Liver (tissue), 9 donors: ENCODE data around the gene IL1RAP. TPM values are rescaled to one million over a fixed set of nuclear protein-coding genes. Genes with fewer than 3 reads are reported as not detected.

Source experiments
- DNase-seq: peaks from one replicate; pipeline ENCODE4 v3.0.0-alpha.2; 2017; ENCODE audit warnings: low spot score
- H3K27ac ChIP-seq, 2 donors: one replicate each; pipeline ENCODE4 v1.7.0; 2013; ENCODE audit warnings: inconsistent platforms in 2 of 2, low read length in 2 of 2, control low read depth in 1 of 2, low read depth in 1 of 2, mild to moderate bottlenecking in 1 of 2
- H3K27me3 ChIP-seq, 4 donors: one replicate each; pipeline versions ENCODE4 v1.6.1 to v1.7.0; 2013; ENCODE audit warnings: low read length in 3 of 4, inconsistent platforms in 1 of 4, mild to moderate bottlenecking in 1 of 4, moderate library complexity in 1 of 4; ENCODE audit not compliant: control insufficient read depth in 4 of 4, insufficient read depth in 4 of 4
- H3K36me3 ChIP-seq, 4 donors: one replicate each; pipeline versions ENCODE4 v1.6.1 to v1.7.0; 2013; ENCODE audit warnings: low read length in 3 of 4, mild to moderate bottlenecking in 3 of 4, low read depth in 1 of 4, moderate library complexity in 1 of 4; ENCODE audit not compliant: control insufficient read depth in 4 of 4, insufficient read depth in 3 of 4
- H3K4me1 ChIP-seq, 4 donors: one replicate each; pipeline versions ENCODE4 v1.6.1 to v1.7.0; 2013; ENCODE audit warnings: low read length in 3 of 4, mild to moderate bottlenecking in 3 of 4, moderate library complexity in 1 of 4; ENCODE audit not compliant: control insufficient read depth in 4 of 4, insufficient read depth in 4 of 4
- H3K4me3 ChIP-seq, 3 donors: one replicate each; pipeline versions ENCODE4 v1.6.1 to v1.7.0; 2013; ENCODE audit warnings: low read length in 3 of 3, control low read depth in 1 of 3, low read depth in 1 of 3, mild to moderate bottlenecking in 1 of 3
- H3K9ac ChIP-seq, 2 donors: one replicate each; pipeline ENCODE4 v1.7.0; 2013; ENCODE audit warnings: low read length in 2 of 2, mild to moderate bottlenecking in 2 of 2, moderate library complexity in 2 of 2, control low read depth in 1 of 2, low read depth in 1 of 2
- H3K9me3 ChIP-seq, 4 donors: one replicate each; pipeline versions ENCODE4 v1.6.1 to v1.7.0; 2013; ENCODE audit warnings: low read length in 3 of 4; ENCODE audit not compliant: control insufficient read depth in 4 of 4
- EGR1 ChIP-seq, 2 donors: IDR thresholded peaks; 2 replicates each; pipeline ENCODE4 v1.6.1; 2016 to 2018; ENCODE audit warnings: antibody characterized with exemption in 2 of 2, low read depth in 2 of 2
- FOXA1 ChIP-seq: IDR thresholded peaks from 2 replicates; pipeline ENCODE4 v1.6.1; 2016; ENCODE audit warnings: antibody characterized with exemption
- FOXA2 ChIP-seq: IDR thresholded peaks from 2 replicates; pipeline ENCODE4 v1.6.1; 2016; ENCODE audit warnings: antibody characterized with exemption
- GABPA ChIP-seq, 2 donors: IDR thresholded peaks in 1 of 2; conservative IDR thresholded peaks in 1 of 2; 2 replicates each; pipeline ENCODE4 v1.6.1; 2016; ENCODE audit warnings: antibody characterized with exemption in 2 of 2, mild to moderate bottlenecking in 1 of 2, moderate library complexity in 1 of 2
- HNF4A ChIP-seq, 2 donors: conservative IDR thresholded peaks; 2 replicates each; pipeline ENCODE4 v1.6.1; 2016; ENCODE audit warnings: antibody characterized with exemption in 2 of 2, mild to moderate bottlenecking in 2 of 2
- HNF4G ChIP-seq: IDR thresholded peaks from 2 replicates; pipeline ENCODE4 v1.6.1; 2016; ENCODE audit warnings: antibody characterized with exemption
- NR2F2 ChIP-seq: IDR thresholded peaks from 2 replicates; pipeline ENCODE4 v1.6.1; 2016; ENCODE audit warnings: antibody characterized with exemption
- RXRA ChIP-seq, 2 donors: IDR thresholded peaks; 2 replicates each; pipeline ENCODE4 v1.6.1; 2017 to 2018; ENCODE audit warnings: antibody characterized with exemption in 2 of 2, mild to moderate bottlenecking in 1 of 2
- SP1 ChIP-seq: IDR thresholded peaks from 2 replicates; pipeline ENCODE4 v1.6.1; 2018; ENCODE audit warnings: antibody characterized with exemption, mild to moderate bottlenecking
- TAF1 ChIP-seq: conservative IDR thresholded peaks from 2 replicates; pipeline ENCODE4 v1.6.1; 2016; ENCODE audit warnings: antibody characterized with exemption, mild to moderate bottlenecking
- WGBS: extraction: QIAGEN DNeasy Blood & Tissue Kit; methylation state at CpG from one replicate; pipeline ENCODE4 v1.1.7; 2013; 5-methylcytosine and 5-hydroxymethylcytosine counted together
- polyA plus RNA-seq, 2 donors: library from polyadenylated mRNA; stranded (reverse) in 1 of 2; unstranded in 1 of 2; fragments of 200-250 nt in 1 of 2; fragments of >200 nt in 1 of 2; fragmentation: Nextera tagmentation in 1 of 2; extraction: Ambion mirVana in 1 of 2; gene quantifications; one replicate each; pipeline versions ENCODE4 v1.2.1 to v1.2.3, GENCODE V29; 2013 to 2015
- total RNA-seq, 2 donors: library from RNA; depleted of rRNA; stranded (reverse); fragments of >200 nt; gene quantifications; one replicate each; pipeline ENCODE4 v1.2.3, GENCODE V29; 2014
- TF ChIP-seq, protein P1 (sequence below): IDR thresholded peaks from 2 replicates; pipeline ENCODE4 v1.6.1; 2016; ENCODE audit warnings: antibody characterized with exemption, mild to moderate bottlenecking
- TF ChIP-seq, protein P2 (sequence below): IDR thresholded peaks from 2 replicates; pipeline ENCODE4 v1.6.1; 2016; ENCODE audit warnings: antibody characterized with exemption
- TF ChIP-seq, protein P3 (sequence below): IDR thresholded peaks from 2 replicates; pipeline ENCODE4 v1.6.1; 2016; ENCODE audit warnings: antibody characterized with exemption
- TF ChIP-seq, protein P4 (sequence below): fragments of 150-350 bp; IDR thresholded peaks from 2 replicates; pipeline ENCODE4 v1.5.1; 2017; ENCODE audit warnings: improper control_type of control experiment, low read depth, low read length; ENCODE audit not compliant: missing input control
- TF ChIP-seq, protein P5 (sequence below): IDR thresholded peaks from 2 replicates; pipeline ENCODE4 v1.6.1; 2016; ENCODE audit warnings: antibody characterized with exemption
- donor health status: healthy.
- donor health status: healthy.
- donor health status: healthy.
- donor health status: healthy.
- donor health status: healthy.

Gene IL1RAP
- total and polyA plus RNA-seq, 4 donors, result 53.7 to 230 (median 71.6) TPM

DNA sequence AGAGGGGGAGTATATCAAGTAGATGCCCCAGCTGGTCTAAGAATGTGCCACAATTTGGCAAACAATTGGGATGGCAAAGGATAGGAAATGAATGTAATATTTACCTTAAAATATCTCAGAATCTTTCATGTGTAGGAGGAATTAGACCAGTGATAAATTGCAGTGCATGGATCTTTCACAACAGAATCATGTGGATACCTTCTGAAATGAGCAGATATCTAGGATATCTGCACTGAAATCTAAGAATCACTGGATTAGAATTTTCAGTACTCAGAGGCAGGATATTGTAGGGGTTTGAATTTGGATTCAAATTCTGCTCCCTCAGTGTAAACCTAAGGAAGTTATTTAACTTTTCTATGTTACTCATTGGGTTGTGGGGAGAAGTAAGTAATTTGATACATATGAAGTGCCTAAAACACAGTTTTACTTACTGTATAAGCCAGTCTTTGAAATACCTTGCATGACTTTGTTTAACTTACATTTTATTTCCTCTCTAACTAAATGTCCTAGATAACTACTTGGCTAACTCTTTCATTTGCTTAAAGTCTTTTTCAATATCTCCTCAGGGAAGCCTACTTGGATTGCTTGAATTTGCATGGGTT, 8.8 kb downstream of the IL1RAP start:
- Histone ChIP-seq H3K27me3 (no peaks in the 10 kb centered on the region), H3K4me3 (no peak overlapping the region), H3K36me3 (peaks cover 0 to 17% (median 3%) of the 10 kb centered on the region in 4 donors), H3K4me1 (peaks cover 3 to 37% (median 27%) of the 10 kb centered on the region in 4 donors), H3K27ac (no peak overlapping the region), H3K9ac (no peak overlapping the region), H3K9me3 (no peaks in the 10 kb centered on the region)
- DNase-seq, result no peak
- TF ChIP-seq GABPA (IDR thresholded peaks at IDR 0.05 in 1 of 2, conservative IDR thresholded peaks at IDR 0.05 in 1 of 2) (no peak), SP1 (no peak), TAF1 (no peak), EGR1 (IDR thresholded peaks at IDR 0.05; ENCODE audit: low read depth in 2 of 2) (no peak), NR2F2 (no peak), HNF4G (no peak)
- TF ChIP-seq, protein P1, sequence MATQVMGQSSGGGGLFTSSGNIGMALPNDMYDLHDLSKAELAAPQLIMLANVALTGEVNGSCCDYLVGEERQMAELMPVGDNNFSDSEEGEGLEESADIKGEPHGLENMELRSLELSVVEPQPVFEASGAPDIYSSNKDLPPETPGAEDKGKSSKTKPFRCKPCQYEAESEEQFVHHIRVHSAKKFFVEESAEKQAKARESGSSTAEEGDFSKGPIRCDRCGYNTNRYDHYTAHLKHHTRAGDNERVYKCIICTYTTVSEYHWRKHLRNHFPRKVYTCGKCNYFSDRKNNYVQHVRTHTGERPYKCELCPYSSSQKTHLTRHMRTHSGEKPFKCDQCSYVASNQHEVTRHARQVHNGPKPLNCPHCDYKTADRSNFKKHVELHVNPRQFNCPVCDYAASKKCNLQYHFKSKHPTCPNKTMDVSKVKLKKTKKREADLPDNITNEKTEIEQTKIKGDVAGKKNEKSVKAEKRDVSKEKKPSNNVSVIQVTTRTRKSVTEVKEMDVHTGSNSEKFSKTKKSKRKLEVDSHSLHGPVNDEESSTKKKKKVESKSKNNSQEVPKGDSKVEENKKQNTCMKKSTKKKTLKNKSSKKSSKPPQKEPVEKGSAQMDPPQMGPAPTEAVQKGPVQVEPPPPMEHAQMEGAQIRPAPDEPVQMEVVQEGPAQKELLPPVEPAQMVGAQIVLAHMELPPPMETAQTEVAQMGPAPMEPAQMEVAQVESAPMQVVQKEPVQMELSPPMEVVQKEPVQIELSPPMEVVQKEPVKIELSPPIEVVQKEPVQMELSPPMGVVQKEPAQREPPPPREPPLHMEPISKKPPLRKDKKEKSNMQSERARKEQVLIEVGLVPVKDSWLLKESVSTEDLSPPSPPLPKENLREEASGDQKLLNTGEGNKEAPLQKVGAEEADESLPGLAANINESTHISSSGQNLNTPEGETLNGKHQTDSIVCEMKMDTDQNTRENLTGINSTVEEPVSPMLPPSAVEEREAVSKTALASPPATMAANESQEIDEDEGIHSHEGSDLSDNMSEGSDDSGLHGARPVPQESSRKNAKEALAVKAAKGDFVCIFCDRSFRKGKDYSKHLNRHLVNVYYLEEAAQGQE, result no peak
- TF ChIP-seq, protein P2, sequence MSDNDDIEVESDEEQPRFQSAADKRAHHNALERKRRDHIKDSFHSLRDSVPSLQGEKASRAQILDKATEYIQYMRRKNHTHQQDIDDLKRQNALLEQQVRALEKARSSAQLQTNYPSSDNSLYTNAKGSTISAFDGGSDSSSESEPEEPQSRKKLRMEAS, result no peak
- TF ChIP-seq, protein P3, sequence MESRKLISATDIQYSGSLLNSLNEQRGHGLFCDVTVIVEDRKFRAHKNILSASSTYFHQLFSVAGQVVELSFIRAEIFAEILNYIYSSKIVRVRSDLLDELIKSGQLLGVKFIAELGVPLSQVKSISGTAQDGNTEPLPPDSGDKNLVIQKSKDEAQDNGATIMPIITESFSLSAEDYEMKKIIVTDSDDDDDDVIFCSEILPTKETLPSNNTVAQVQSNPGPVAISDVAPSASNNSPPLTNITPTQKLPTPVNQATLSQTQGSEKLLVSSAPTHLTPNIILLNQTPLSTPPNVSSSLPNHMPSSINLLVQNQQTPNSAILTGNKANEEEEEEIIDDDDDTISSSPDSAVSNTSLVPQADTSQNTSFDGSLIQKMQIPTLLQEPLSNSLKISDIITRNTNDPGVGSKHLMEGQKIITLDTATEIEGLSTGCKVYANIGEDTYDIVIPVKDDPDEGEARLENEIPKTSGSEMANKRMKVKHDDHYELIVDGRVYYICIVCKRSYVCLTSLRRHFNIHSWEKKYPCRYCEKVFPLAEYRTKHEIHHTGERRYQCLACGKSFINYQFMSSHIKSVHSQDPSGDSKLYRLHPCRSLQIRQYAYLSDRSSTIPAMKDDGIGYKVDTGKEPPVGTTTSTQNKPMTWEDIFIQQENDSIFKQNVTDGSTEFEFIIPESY, result no peak

DNA sequence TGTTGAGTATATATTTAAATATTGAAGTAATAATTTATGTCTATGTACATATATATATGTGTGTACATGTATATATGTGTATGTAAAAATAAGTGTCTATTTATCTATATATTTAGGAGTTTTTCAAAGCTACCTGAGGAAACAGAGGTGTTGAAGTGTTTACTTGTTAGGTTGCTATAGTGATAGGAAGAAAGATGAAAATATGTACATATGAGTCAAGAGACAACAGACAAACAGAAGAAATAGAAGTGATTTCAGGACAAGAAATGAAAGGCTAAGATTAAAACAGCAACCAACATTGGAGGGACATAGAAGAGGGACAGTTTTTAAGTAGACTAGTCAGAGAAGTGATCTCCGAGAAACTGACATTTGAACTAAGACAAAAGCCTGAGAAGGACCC, 11.1 kb downstream of the IL1RAP start:
- 97% methylated on average over 1 of the region's 1 CpG for WGBS
- Histone ChIP-seq H3K4me1 (peaks cover 4 to 36% (median 29%) of the 10 kb centered on the region in 4 donors), H3K27ac (no peak overlapping the region), H3K9me3 (no peaks in the 10 kb centered on the region), H3K4me3 (no peak overlapping the region), H3K27me3 (no peaks in the 10 kb centered on the region), H3K36me3 (peaks cover 3 to 15% (median 6%) of the 10 kb centered on the region in 4 donors), H3K9ac (no peak overlapping the region)
- no peak for TF ChIP-seq FOXA2
- TF ChIP-seq EGR1 (IDR thresholded peaks at IDR 0.05; ENCODE audit: low read depth in 2 of 2), result no peak
- TF ChIP-seq FOXA1, result no peak
- no peak for TF ChIP-seq TAF1
- TF ChIP-seq, protein P4, sequence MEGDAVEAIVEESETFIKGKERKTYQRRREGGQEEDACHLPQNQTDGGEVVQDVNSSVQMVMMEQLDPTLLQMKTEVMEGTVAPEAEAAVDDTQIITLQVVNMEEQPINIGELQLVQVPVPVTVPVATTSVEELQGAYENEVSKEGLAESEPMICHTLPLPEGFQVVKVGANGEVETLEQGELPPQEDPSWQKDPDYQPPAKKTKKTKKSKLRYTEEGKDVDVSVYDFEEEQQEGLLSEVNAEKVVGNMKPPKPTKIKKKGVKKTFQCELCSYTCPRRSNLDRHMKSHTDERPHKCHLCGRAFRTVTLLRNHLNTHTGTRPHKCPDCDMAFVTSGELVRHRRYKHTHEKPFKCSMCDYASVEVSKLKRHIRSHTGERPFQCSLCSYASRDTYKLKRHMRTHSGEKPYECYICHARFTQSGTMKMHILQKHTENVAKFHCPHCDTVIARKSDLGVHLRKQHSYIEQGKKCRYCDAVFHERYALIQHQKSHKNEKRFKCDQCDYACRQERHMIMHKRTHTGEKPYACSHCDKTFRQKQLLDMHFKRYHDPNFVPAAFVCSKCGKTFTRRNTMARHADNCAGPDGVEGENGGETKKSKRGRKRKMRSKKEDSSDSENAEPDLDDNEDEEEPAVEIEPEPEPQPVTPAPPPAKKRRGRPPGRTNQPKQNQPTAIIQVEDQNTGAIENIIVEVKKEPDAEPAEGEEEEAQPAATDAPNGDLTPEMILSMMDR, result no peak
- TF ChIP-seq, protein P1, result no peak
- no peak for TF ChIP-seq HNF4G
- TF ChIP-seq, protein P5, sequence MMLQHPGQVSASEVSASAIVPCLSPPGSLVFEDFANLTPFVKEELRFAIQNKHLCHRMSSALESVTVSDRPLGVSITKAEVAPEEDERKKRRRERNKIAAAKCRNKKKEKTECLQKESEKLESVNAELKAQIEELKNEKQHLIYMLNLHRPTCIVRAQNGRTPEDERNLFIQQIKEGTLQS, result no peak
- TF ChIP-seq RXRA (IDR thresholded peaks at IDR 0.05), result no peak
- TF ChIP-seq SP1, result no peak
- TF ChIP-seq HNF4A (conservative IDR thresholded peaks at IDR 0.05), result no peak
- TF ChIP-seq GABPA (IDR thresholded peaks at IDR 0.05 in 1 of 2, conservative IDR thresholded peaks at IDR 0.05 in 1 of 2), result no peak
- DNase-seq, result no peak
